K562 (cell line): Measurements from ENCODE around the gene BRAF. TPM values are rescaled to one million over a fixed set of nuclear protein-coding genes. Genes with fewer than 3 reads are reported as not detected.

Experiments
- ATAC-seq: fragments of 200-7000 bp; cut with Tn5 transposase; 3 replicates; pipeline ENCODE4 v1.9.1; 2020; ENCODE audit warnings: moderate library complexity
- BruUV-seq: library from RNA; stranded (reverse); fragments of 400-500 nt; replicated peaks from 2 replicates; lab custom pipeline; 2021; lab: Mats Ljungman, UMichigan
- CTCF ChIA-PET: fragments of 300-600 bp; formaldehyde crosslinking; extraction: SDS; loops from one replicate; lab custom pipeline; 2021; ENCODE audit warnings: low intra/inter-chr PET ratio; lab: Yijun Ruan, JAX
- POLR2A ChIA-PET: fragments of 300-600, 350-650 bp; sonication (Branson Sonifier 250); formaldehyde crosslinking; extraction: SDS; loops from one replicate; lab custom pipeline; 2021; ENCODE audit warnings: antibody characterized with exemption, inconsistent platforms; lab: Yijun Ruan, JAX
- DNase-seq, 4 experiments: peaks; one replicate each; pipeline versions ENCODE4 v3.0.0 to v3.0.0-alpha.2; 2011 to 2018; ENCODE audit warnings: low spot score in 3 of 4, mixed read lengths in 3 of 4; ENCODE audit errors: extremely low read depth in 1 of 4
- FAIRE-seq: peaks from 2 replicates; lab custom pipeline; 2011; peaks lifted over from hg19 to GRCh38; lab: Jason Lieb, UNC
- H2AFZ ChIP-seq: 2 replicates; pipeline ENCODE4 v1.6.0; 2011; ENCODE audit warnings: low read depth, low read length, control low read depth, inconsistent platforms
- H3K27ac ChIP-seq: fragments of 200-600 bp; 3 replicates; pipeline ENCODE4 v1.8.0; 2011; ENCODE audit warnings: low read depth, mild to moderate bottlenecking, control low read depth, inconsistent platforms, low read length, moderate library complexity, mixed read lengths; ENCODE audit errors: extremely low read depth
- H3K27me3 ChIP-seq, 2 experiments: fragments of 300-600 bp in 1 of 2; 2 replicates in 1 of 2; 3 replicates in 1 of 2; pipeline versions ENCODE4 v1.6.0 to v1.8.0; 2011; ENCODE audit warnings: inconsistent platforms in 2 of 2, low read length in 2 of 2, mild to moderate bottlenecking in 1 of 2, mixed read lengths in 1 of 2, moderate library complexity in 1 of 2; ENCODE audit not compliant: control insufficient read depth in 2 of 2, insufficient read depth in 2 of 2
- H3K36me3 ChIP-seq: fragments of 300-600 bp; 3 replicates; pipeline ENCODE4 v1.8.0; 2011; ENCODE audit warnings: mild to moderate bottlenecking, low read length, inconsistent platforms; ENCODE audit not compliant: control insufficient read depth, insufficient read depth
- H3K4me1 ChIP-seq, 2 experiments: fragments of 200-600 bp in 1 of 2; replicated peaks in 1 of 2; 2 replicates in 1 of 2; 3 replicates in 1 of 2; pipeline versions ENCODE4 v1.5.1 to v1.8.0; 2011; ENCODE audit warnings: inconsistent platforms in 2 of 2, low read length in 2 of 2, mild to moderate bottlenecking in 1 of 2, mixed read lengths in 1 of 2, moderate library complexity in 1 of 2; ENCODE audit not compliant: control insufficient read depth in 2 of 2, insufficient read depth in 2 of 2
- H3K4me2 ChIP-seq: 2 replicates; pipeline ENCODE4 v1.6.1; 2011; ENCODE audit warnings: low read length, control low read depth, inconsistent platforms, mixed read lengths; ENCODE audit not compliant: insufficient read depth
- H3K4me3 ChIP-seq: fragments of 200-600 bp; sonication (generic), shearing (Covaris generic); 2 replicates; pipeline ENCODE4 v1.5.1; 2016; ENCODE audit warnings: control low read depth, inconsistent platforms
- H3K79me2 ChIP-seq: fragments of 200-600 bp; 3 replicates; pipeline ENCODE4 v1.8.0; 2011; ENCODE audit warnings: low read length, inconsistent platforms; ENCODE audit not compliant: control insufficient read depth, insufficient read depth
- H3K9ac ChIP-seq, 2 experiments: 2 replicates each; pipeline versions ENCODE4 v1.6.0 to v1.6.1; 2011; ENCODE audit warnings: low read depth in 2 of 2, low read length in 2 of 2, control low read depth in 1 of 2, inconsistent platforms in 1 of 2, mild to moderate bottlenecking in 1 of 2, mixed read lengths in 1 of 2; ENCODE audit not compliant: insufficient read depth in 1 of 2
- H3K9me1 ChIP-seq: one replicate; pipeline ENCODE4 v1.6.0; 2011; ENCODE audit warnings: inconsistent platforms, mild to moderate bottlenecking, low read length, moderate library complexity; ENCODE audit not compliant: control insufficient read depth, insufficient read depth
- H3K9me3 ChIP-seq: replicated peaks from 2 replicates; pipeline ENCODE4 v1.5.1; 2011; ENCODE audit warnings: low read depth, low read length, inconsistent platforms; ENCODE audit not compliant: control insufficient read depth, insufficient read depth
- H4K20me1 ChIP-seq: replicated peaks from 2 replicates; pipeline ENCODE4 v1.6.1; 2011; ENCODE audit warnings: low read length, inconsistent platforms, mixed read lengths; ENCODE audit not compliant: control insufficient read depth, insufficient read depth
- ATF7 ChIP-seq: fragments of 450-650 bp; IDR thresholded peaks from 2 replicates; pipeline ENCODE4 v1.7.1; 2014; ENCODE audit warnings: mild to moderate bottlenecking, moderate library complexity
- ELF1 ChIP-seq: fragments of 200-800 bp; sonication (Bioruptor generic); IDR thresholded peaks from 2 replicates; pipeline ENCODE4 v1.6.1; 2016; ENCODE audit warnings: missing genetic modification characterization, missing compliant biosample characterization
- FIP1L1 ChIP-seq: fragments of 200-400 bp; formaldehyde crosslinking; IDR thresholded peaks from 2 replicates; pipeline ENCODE4 v1.6.1; 2018; ENCODE audit warnings: mild to moderate bottlenecking, low read depth, low read length; ENCODE audit not compliant: poor library complexity, severe bottlenecking
- FOXA3 ChIP-seq, 2 experiments: fragments of 450-650 bp in 1 of 2; sonication (generic) in 1 of 2; formaldehyde crosslinking; IDR thresholded peaks in 1 of 2; conservative IDR thresholded peaks in 1 of 2; 2 replicates each; pipeline versions ENCODE4 v1.4.0 to v1.8.0; 2020 to 2022; ENCODE audit warnings: mild to moderate bottlenecking in 2 of 2, missing genetic modification reagents in 1 of 2
- GATAD2B ChIP-seq: fragments of 450-650 bp; IDR thresholded peaks from 2 replicates; pipeline ENCODE4 v1.6.1; 2017; ENCODE audit warnings: mild to moderate bottlenecking, borderline replicate concordance
- GTF3C2 ChIP-seq: IDR thresholded peaks from 3 replicates; pipeline ENCODE4 v1.6.1; 2011; ENCODE audit warnings: borderline replicate concordance, mild to moderate bottlenecking, moderate library complexity; ENCODE audit not compliant: insufficient read length; ENCODE audit errors: extremely low read depth
- HNRNPL ChIP-seq: fragments of 200-400 bp; formaldehyde crosslinking; IDR thresholded peaks from 2 replicates; pipeline ENCODE4 v1.6.1; 2017; ENCODE audit warnings: low read depth, mild to moderate bottlenecking, low read length
- LEF1 ChIP-seq: fragments of 450-650 bp; IDR thresholded peaks from 2 replicates; pipeline ENCODE4 v1.6.1; 2016; ENCODE audit warnings: mild to moderate bottlenecking
- POLR2A ChIP-seq: fragments of 450-650 bp; conservative IDR thresholded peaks from 2 replicates; pipeline ENCODE4 v1.6.1; 2016
- POLR2AphosphoS5 ChIP-seq: IDR thresholded peaks from 2 replicates; pipeline ENCODE4 v1.6.1; 2011; ENCODE audit warnings: mild to moderate bottlenecking, low read depth, low read length, moderate library complexity; ENCODE audit not compliant: control insufficient read depth, insufficient read depth
- RBBP5 ChIP-seq: fragments of 200-600 bp; sonication (generic); IDR thresholded peaks from 2 replicates; pipeline ENCODE4 v1.6.1; 2012; ENCODE audit warnings: borderline replicate concordance, mild to moderate bottlenecking, low read length, control low read depth, inconsistent platforms; ENCODE audit not compliant: insufficient read depth, poor library complexity, severe bottlenecking
- SNIP1 ChIP-seq: fragments of 450-650 bp; IDR thresholded peaks from 2 replicates; pipeline ENCODE4 v1.7.1; 2017; ENCODE audit warnings: low read depth, mild to moderate bottlenecking
- ZNF444 ChIP-seq: fragments of 250-450 bp; sonication (Bioruptor Pico); IDR thresholded peaks from 2 replicates; pipeline ENCODE4 v1.4.0; 2020; ENCODE audit warnings: mild to moderate bottlenecking, moderate library complexity
- ZNF518B ChIP-seq: fragments of 250-450 bp; sonication (Bioruptor Pico); IDR thresholded peaks from 2 replicates; pipeline ENCODE4 v1.5.0; 2021; ENCODE audit warnings: mild to moderate bottlenecking, moderate library complexity
- ZNF778 ChIP-seq: fragments of 450-650 bp; formaldehyde crosslinking; IDR thresholded peaks from 2 replicates; pipeline ENCODE4 v1.4.0; 2020; ENCODE audit warnings: mild to moderate bottlenecking, moderate library complexity
- WGBS: fragments of 100-300 bp; shearing (Covaris generic); methylation state at CpG from one replicate; pipeline ENCODE4 v1.1.6; 2016; ENCODE audit warnings: low coverage, mixed read lengths; ENCODE audit not compliant: insufficient coverage; ENCODE audit errors: missing lambda C conversion rate; 5-methylcytosine and 5-hydroxymethylcytosine counted together
- in situ Hi-C: fragments of 300-500 bp; cut with MboI; formaldehyde crosslinking; loops from 4 replicates; pipeline ENCODE4 v1.15.0; 2018; ENCODE audit warnings: inconsistent platforms, mixed read lengths
- intact Hi-C: fragments of 100-400 bp; cut with micrococcal nuclease; formaldehyde crosslinking; loops from 2 replicates; pipeline ENCODE4 v1.14.2; 2022
- polyA plus RNA-seq, 8 experiments: library from polyadenylated mRNA; depleted of rRNA in 4 of 8; stranded (reverse) in 5 of 8; unstranded in 3 of 8; fragments of >200 nt; fragmentation: Nextera tagmentation in 2 of 8; fragmentation: Illumina TruSeq in 1 of 8; extraction: Ambion mirVana in 2 of 8; extraction: Trizol in 1 of 8; gene quantifications; 2 replicates each; pipeline versions ENCODE4 v1.2.1 to v1.2.3, GENCODE V29; 2011 to 2014; ENCODE audit warnings: inconsistent platforms in 1 of 8, missing spikeins in 1 of 8
- total RNA-seq, 7 experiments: library from RNA; depleted of rRNA in 6 of 7; stranded (reverse); fragments of >200 nt in 6 of 7; fragmentation: Illumina TruSeq in 2 of 7; extraction: Trizol in 2 of 7; gene quantifications; 2 replicates each; pipeline versions ENCODE4 v1.2.1 to v1.2.3, GENCODE V29; 2011 to 2021; ENCODE audit warnings: low replicate concordance in 1 of 7

Gene BRAF
- total and polyA plus RNA-seq, 9 of the 15 experiments (the other 6 are each of a cell fraction or from before 2014, with no cell fraction given) = 3.6 to 38.3 (median 21.9) TPM

GRCh38 chr7:140917258-140917657, 7.5 kb downstream of the BRAF start:
- ATAC-seq (no peak), DNase-seq (no peak), FAIRE-seq (no peak)
- in situ Hi-C loops (no loop called here), intact Hi-C loops (no loop called here)
- H4K20me1 ChIP-seq = peaks cover 8% of the 10 kb centered on the region; the same call in 1 of the 2 replicates
- peaks cover 94% of the 10 kb centered on the region for H3K79me2 ChIP-seq
- H3K9me1 ChIP-seq = no peaks in the 10 kb centered on the region
- H3K27ac ChIP-seq = no peak overlapping the region
- H3K36me3 ChIP-seq = 0 out of 3 replicates have a peak, but pooled peaks cover 3% of the 10 kb centered on the region
- ChIA-PET POLR2A (no interaction called here), CTCF (no interaction called here)
- WGBS = 94% methylated on average over 1 of the region's 1 CpG
- H2AFZ ChIP-seq = no peak overlapping the region
- BruUV-seq = no TSS peak
- no peaks in the 10 kb centered on the region for H3K27me3 ChIP-seq
- H3K4me2 ChIP-seq = no peak overlapping the region
- no peak overlapping the region for H3K4me3 ChIP-seq
- no peaks in the 10 kb centered on the region for H3K9me3 ChIP-seq
- H3K9ac ChIP-seq = no peak overlapping the region
- peaks cover 0 to 12% of the 10 kb centered on the region in 2 experiments; a peak in 3 of 5 replicates for H3K4me1 ChIP-seq
- no peak for TF ChIP-seq ZNF518B
- no peak for TF ChIP-seq ZNF778 (CRISPR knock-in tag)
- TF ChIP-seq ATF7 = no peak
- TF ChIP-seq SNIP1 = no peak
- TF ChIP-seq HNRNPL = no peak
- no peak for TF ChIP-seq POLR2A
- TF ChIP-seq GATAD2B = no peak
- no peak for TF ChIP-seq ELF1 (tag)
- TF ChIP-seq FOXA3 (CRISPR knock-in tag; conservative IDR thresholded peaks at IDR 0.05 in 1 of 2, IDR thresholded peaks at IDR 0.05 in 1 of 2) = no peak
- no peak for TF ChIP-seq POLR2AphosphoS5
- no peak for TF ChIP-seq RBBP5
- TF ChIP-seq FIP1L1 = no peak
- no peak for TF ChIP-seq ZNF444 (CRISPR knock-in tag)
- no peak for TF ChIP-seq LEF1
- no peak for TF ChIP-seq GTF3C2
